ENCODE data around the gene PITPNM1.
"Not testable (repeated sequence)": the region's sequence is repeated elsewhere in the genome, so short reads cannot be mapped to it uniquely, and the experiment has no call there.

Gene PITPNM1

DNA sequence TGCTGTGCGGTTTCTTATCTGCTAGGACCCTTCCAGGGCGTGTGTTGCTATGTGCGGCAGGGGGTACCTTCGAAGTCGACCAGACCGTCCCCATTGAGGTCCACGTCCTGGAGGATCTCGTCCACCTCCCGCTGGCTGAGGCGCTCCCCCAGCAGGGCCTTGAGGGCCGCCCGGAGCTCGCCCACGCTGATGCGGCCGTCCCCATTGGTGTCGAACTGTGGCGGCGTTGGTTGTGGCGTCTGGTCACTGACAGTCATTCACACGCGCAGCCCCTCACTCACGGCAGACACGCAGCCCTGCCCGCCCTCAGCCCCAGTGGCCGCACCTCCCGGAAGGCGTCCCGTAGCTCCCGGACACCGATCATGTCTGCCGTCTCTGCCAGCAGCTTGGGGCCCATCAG lies 14.6 kb upstream of the PITPNM1 start:
- no peak for ATAC-seq
- no peak for TF ChIP-seq ZNF565 (CRISPR knock-in tag; conservative IDR thresholded peaks at IDR 0.05; ENCODE audit: low read depth)

DNA sequence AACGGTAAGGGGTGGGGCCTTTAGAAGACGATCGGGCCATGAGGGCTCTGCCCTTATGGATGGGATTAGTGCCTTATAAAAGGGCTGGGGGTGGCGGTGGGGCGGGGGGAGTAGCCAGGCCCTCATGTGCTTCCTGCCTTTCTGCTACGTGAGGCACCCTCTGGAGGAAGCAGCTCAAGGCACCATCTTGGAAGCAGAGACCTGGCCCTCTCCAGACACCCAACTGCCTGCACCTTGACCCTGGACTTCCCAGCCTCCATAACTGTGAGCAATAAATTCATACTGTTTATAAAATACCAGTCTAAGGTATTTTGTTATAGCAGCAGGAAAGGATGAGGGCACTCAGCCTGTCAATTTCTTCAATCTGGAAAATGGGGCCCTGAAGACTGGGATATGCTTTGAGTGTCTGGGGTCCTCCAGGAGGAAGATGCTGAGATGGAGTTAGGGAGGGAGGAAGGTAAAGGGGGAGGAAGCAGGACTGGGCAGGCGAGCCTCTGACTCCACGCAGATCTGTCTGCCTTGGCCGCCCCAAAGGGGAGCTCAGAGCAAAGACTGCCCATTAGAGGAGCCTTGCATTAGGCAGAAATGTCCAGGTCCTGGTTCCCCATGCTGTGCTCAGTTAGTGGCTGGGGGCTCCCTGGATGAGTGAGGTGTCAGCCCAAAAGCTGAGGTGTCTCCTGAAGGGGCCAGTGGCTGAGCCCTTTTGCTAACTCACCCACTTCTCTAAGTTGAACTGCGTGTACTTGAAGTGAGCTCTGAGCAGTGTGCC lies 12.8 kb upstream of the PITPNM1 start:
- TF ChIP-seq OSR1 (CRISPR knock-in tag; IDR thresholded peaks at IDR 0.05), result no peak
- TF ChIP-seq GLIS3 (CRISPR knock-in tag; IDR thresholded peaks at IDR 0.05), result no peak
- TF ChIP-seq, protein P1, sequence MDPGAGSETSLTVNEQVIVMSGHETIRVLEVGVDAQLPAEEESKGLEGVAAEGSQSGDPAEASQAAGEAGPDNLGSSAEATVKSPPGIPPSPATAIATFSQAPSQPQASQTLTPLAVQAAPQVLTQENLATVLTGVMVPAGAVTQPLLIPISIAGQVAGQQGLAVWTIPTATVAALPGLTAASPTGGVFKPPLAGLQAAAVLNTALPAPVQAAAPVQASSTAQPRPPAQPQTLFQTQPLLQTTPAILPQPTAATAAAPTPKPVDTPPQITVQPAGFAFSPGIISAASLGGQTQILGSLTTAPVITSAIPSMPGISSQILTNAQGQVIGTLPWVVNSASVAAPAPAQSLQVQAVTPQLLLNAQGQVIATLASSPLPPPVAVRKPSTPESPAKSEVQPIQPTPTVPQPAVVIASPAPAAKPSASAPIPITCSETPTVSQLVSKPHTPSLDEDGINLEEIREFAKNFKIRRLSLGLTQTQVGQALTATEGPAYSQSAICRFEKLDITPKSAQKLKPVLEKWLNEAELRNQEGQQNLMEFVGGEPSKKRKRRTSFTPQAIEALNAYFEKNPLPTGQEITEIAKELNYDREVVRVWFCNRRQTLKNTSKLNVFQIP (CRISPR knock-in tag; IDR thresholded peaks at IDR 0.05; ENCODE audit: borderline replicate concordance, low read depth), result no peak
- no peak for TF ChIP-seq CSDC2 (CRISPR knock-in tag; IDR thresholded peaks at IDR 0.05)
- TF ChIP-seq, protein P2, sequence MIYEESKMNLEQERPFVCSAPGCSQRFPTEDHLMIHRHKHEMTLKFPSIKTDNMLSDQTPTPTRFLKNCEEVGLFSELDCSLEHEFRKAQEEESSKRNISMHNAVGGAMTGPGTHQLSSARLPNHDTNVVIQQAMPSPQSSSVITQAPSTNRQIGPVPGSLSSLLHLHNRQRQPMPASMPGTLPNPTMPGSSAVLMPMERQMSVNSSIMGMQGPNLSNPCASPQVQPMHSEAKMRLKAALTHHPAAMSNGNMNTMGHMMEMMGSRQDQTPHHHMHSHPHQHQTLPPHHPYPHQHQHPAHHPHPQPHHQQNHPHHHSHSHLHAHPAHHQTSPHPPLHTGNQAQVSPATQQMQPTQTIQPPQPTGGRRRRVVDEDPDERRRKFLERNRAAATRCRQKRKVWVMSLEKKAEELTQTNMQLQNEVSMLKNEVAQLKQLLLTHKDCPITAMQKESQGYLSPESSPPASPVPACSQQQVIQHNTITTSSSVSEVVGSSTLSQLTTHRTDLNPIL (CRISPR knock-in tag; IDR thresholded peaks at IDR 0.05; ENCODE audit: low read depth), result no peak
- TF ChIP-seq, protein P3, sequence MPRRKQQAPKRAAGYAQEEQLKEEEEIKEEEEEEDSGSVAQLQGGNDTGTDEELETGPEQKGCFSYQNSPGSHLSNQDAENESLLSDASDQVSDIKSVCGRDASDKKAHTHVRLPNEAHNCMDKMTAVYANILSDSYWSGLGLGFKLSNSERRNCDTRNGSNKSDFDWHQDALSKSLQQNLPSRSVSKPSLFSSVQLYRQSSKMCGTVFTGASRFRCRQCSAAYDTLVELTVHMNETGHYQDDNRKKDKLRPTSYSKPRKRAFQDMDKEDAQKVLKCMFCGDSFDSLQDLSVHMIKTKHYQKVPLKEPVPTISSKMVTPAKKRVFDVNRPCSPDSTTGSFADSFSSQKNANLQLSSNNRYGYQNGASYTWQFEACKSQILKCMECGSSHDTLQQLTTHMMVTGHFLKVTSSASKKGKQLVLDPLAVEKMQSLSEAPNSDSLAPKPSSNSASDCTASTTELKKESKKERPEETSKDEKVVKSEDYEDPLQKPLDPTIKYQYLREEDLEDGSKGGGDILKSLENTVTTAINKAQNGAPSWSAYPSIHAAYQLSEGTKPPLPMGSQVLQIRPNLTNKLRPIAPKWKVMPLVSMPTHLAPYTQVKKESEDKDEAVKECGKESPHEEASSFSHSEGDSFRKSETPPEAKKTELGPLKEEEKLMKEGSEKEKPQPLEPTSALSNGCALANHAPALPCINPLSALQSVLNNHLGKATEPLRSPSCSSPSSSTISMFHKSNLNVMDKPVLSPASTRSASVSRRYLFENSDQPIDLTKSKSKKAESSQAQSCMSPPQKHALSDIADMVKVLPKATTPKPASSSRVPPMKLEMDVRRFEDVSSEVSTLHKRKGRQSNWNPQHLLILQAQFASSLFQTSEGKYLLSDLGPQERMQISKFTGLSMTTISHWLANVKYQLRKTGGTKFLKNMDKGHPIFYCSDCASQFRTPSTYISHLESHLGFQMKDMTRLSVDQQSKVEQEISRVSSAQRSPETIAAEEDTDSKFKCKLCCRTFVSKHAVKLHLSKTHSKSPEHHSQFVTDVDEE (CRISPR knock-in tag; IDR thresholded peaks at IDR 0.05), result no peak
- TF ChIP-seq PPARA (CRISPR knock-in tag; IDR thresholded peaks at IDR 0.05; ENCODE audit: borderline replicate concordance), result no peak
- no peak for TF ChIP-seq ISL1 (CRISPR knock-in tag; IDR thresholded peaks at IDR 0.05)
- TF ChIP-seq TCF4 (CRISPR knock-in tag; IDR thresholded peaks at IDR 0.05; ENCODE audit: borderline replicate concordance), result no peak
- no peak for TF ChIP-seq ZNF565 (CRISPR knock-in tag; conservative IDR thresholded peaks at IDR 0.05; ENCODE audit: low read depth)
- no peak for ATAC-seq

DNA sequence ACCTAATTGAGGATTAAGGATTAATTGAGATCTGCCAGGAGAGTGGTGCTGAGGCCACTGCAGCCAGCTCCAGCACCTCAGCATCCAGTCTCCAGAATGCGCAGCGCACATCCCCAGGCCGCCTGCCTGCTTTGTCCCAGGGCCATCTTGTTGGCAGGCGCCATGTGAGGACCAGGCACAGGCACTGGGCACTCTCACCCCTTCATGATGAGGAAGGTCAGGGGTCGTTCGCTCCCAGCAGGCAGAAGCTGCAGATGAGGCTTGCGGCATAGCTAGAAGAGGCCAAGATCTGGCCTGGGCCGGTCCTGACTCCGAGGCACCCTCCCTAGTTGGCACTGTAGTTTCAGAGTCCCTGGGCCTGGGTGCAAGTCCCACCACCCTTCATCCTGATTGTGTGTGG lies 11.6 kb upstream of the PITPNM1 start:
- no peak for TF ChIP-seq ISL1 (CRISPR knock-in tag; IDR thresholded peaks at IDR 0.05)
- no peak for TF ChIP-seq ARNTL (CRISPR knock-in tag; IDR thresholded peaks at IDR 0.05; ENCODE audit: borderline replicate concordance, low read depth)
- no peak for TF ChIP-seq ESRRG (CRISPR knock-in tag; IDR thresholded peaks at IDR 0.05)
- TF ChIP-seq, protein P4, sequence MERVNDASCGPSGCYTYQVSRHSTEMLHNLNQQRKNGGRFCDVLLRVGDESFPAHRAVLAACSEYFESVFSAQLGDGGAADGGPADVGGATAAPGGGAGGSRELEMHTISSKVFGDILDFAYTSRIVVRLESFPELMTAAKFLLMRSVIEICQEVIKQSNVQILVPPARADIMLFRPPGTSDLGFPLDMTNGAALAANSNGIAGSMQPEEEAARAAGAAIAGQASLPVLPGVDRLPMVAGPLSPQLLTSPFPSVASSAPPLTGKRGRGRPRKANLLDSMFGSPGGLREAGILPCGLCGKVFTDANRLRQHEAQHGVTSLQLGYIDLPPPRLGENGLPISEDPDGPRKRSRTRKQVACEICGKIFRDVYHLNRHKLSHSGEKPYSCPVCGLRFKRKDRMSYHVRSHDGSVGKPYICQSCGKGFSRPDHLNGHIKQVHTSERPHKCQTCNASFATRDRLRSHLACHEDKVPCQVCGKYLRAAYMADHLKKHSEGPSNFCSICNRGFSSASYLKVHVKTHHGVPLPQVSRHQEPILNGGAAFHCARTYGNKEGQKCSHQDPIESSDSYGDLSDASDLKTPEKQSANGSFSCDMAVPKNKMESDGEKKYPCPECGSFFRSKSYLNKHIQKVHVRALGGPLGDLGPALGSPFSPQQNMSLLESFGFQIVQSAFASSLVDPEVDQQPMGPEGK (CRISPR knock-in tag; IDR thresholded peaks at IDR 0.05; ENCODE audit: borderline replicate concordance), result no peak
- no peak for TF ChIP-seq SNAI2 (CRISPR knock-in tag; IDR thresholded peaks at IDR 0.05)
- no peak for TF ChIP-seq TOX (CRISPR knock-in tag; IDR thresholded peaks at IDR 0.05; ENCODE audit: borderline replicate concordance)
- no peak for TF ChIP-seq ZNF8 (CRISPR knock-in tag; IDR thresholded peaks at IDR 0.05)
- TF ChIP-seq ZFP3 (CRISPR knock-in tag; IDR thresholded peaks at IDR 0.05), result no peak
- ATAC-seq, result no peak

DNA sequence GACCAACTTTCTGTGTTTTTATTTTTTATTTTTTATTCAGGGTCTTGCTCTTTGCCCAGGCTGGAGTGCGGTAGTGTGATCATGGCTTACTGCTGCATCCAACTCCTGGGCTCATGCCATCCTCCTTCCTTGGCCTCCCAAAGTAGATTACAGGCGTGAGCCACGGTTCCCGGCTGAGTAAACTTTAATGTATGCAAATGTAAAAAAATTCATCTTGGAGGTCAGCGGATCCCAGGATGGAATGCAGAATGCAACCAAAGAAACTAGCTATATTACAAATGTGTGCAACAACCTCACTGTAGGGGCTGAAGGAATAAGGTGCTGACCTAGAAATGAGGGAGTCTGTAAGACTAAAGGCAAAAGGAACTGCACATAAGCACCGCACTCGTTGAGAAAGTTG lies 9.0 kb upstream of the PITPNM1 start:
- ATAC-seq, result no peak
- no peak for TF ChIP-seq RARB (CRISPR knock-in tag; IDR thresholded peaks at IDR 0.05)
- TF ChIP-seq, protein P1 (CRISPR knock-in tag; IDR thresholded peaks at IDR 0.05; ENCODE audit: borderline replicate concordance, low read depth), result no peak
- TF ChIP-seq ZNF8 (CRISPR knock-in tag; IDR thresholded peaks at IDR 0.05), result no peak
- TF ChIP-seq, protein P5, sequence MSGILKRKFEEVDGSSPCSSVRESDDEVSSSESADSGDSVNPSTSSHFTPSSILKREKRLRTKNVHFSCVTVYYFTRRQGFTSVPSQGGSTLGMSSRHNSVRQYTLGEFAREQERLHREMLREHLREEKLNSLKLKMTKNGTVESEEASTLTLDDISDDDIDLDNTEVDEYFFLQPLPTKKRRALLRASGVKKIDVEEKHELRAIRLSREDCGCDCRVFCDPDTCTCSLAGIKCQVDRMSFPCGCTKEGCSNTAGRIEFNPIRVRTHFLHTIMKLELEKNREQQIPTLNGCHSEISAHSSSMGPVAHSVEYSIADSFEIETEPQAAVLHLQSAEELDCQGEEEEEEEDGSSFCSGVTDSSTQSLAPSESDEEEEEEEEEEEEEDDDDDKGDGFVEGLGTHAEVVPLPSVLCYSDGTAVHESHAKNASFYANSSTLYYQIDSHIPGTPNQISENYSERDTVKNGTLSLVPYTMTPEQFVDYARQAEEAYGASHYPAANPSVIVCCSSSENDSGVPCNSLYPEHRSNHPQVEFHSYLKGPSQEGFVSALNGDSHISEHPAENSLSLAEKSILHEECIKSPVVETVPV (CRISPR knock-in tag; IDR thresholded peaks at IDR 0.05), result no peak
- TF ChIP-seq ARNTL (CRISPR knock-in tag; IDR thresholded peaks at IDR 0.05; ENCODE audit: borderline replicate concordance, low read depth), result no peak
- TF ChIP-seq PPARA (CRISPR knock-in tag; IDR thresholded peaks at IDR 0.05; ENCODE audit: borderline replicate concordance), result no peak
- TF ChIP-seq, protein P4 (CRISPR knock-in tag; IDR thresholded peaks at IDR 0.05; ENCODE audit: borderline replicate concordance), result no peak
- no peak for TF ChIP-seq ZNF565 (CRISPR knock-in tag; conservative IDR thresholded peaks at IDR 0.05; ENCODE audit: low read depth)
- no peak for TF ChIP-seq ZNF70 (CRISPR knock-in tag; IDR thresholded peaks at IDR 0.05)

DNA sequence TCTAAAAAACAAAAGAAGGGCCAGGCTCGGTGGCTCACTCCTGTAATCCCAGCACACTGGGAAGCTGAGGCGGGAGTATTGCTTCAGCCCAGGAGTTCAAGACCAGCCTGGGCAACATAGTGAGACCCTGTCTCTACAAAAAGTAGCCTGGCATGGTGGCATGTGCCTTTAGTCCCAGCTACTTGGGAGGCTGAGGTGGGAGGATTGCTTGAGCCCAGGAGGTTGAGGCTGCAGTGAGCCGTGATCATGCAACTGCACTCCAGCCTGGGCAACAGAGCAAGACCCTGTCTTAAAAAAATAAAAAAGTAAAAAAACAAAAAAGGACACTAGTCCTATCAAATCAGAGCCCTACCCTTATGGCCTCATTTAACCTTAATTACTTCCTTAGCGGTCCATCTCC lies 6.4 kb upstream of the PITPNM1 start:
- not testable (repeated sequence) for ATAC-seq
